Upper lobe of left lung (tissue), 6 donors: ENCODE results near the gene EDARADD. TPM values are rescaled to one million over a fixed set of nuclear protein-coding genes. Genes with fewer than 3 reads are reported as not detected.

Source experiments
- ATAC-seq, 2 donors: fragments of 200-7000 bp; cut with Tn5 transposase; one replicate each; pipeline ENCODE4 v1.9.1; 2022; ENCODE audit warnings: mild to moderate bottlenecking in 2 of 2, moderate library complexity in 2 of 2; ENCODE audit not compliant: low FRiP score in 2 of 2
- DNase-seq, 2 donors: peaks; one replicate each; pipeline ENCODE4 v3.0.0-alpha.2; 2019 to 2020
- H3K27ac ChIP-seq, 4 donors: fragments of 200-600 bp; sonication (generic); one replicate each; pipeline ENCODE4 v1.5.1; 2016 to 2019
- H3K27me3 ChIP-seq, 4 donors: fragments of 200-600 bp; sonication (generic); one replicate each; pipeline ENCODE4 v1.5.1; 2017 to 2019
- H3K36me3 ChIP-seq, 4 donors: fragments of 200-600 bp; sonication (generic); one replicate each; pipeline ENCODE4 v1.5.1; 2016 to 2019
- H3K4me1 ChIP-seq, 4 donors: fragments of 200-600 bp; sonication (generic); one replicate each; pipeline ENCODE4 v1.5.1; 2018 to 2019
- H3K4me3 ChIP-seq, 4 donors: fragments of 200-600 bp; sonication (generic); one replicate each; pipeline ENCODE4 v1.5.1; 2017 to 2019; ENCODE audit warnings: mild to moderate bottlenecking in 2 of 4, moderate library complexity in 1 of 4
- H3K9me3 ChIP-seq, 4 donors: fragments of 200-600 bp; sonication (generic); one replicate each; pipeline ENCODE4 v1.5.1; 2018 to 2019
- CTCF ChIP-seq, 6 experiments: fragments of 450-650 bp in 4 of 6; fragments of 200-600 bp in 2 of 6; sonication (generic) in 2 of 6; IDR thresholded peaks; one replicate each; pipeline ENCODE4 v1.5.1; 2016 to 2019; ENCODE audit warnings: antibody characterized with exemption in 6 of 6
- EP300 ChIP-seq, 4 donors: sonication (generic); formaldehyde crosslinking; IDR thresholded peaks; one replicate each; pipeline ENCODE4 v1.5.1; 2017; ENCODE audit warnings: antibody characterized with exemption in 4 of 4, control low read depth in 2 of 4
- POLR2A ChIP-seq, 4 donors: fragments of 450-650 bp; IDR thresholded peaks; one replicate each; pipeline ENCODE4 v1.5.1; 2016 to 2017; ENCODE audit warnings: antibody characterized with exemption in 4 of 4, mild to moderate bottlenecking in 2 of 4
- POLR2AphosphoS5 ChIP-seq, 2 donors: sonication (generic); formaldehyde crosslinking; IDR thresholded peaks; one replicate each; pipeline ENCODE4 v1.5.1; 2017; ENCODE audit warnings: antibody characterized with exemption in 2 of 2
- WGBS, 2 donors: methylation state at CpG; one replicate each; pipeline ENCODE4 v1.1.5; 2017 to 2018; 5-methylcytosine and 5-hydroxymethylcytosine counted together
- total RNA-seq, 6 donors: library from RNA; depleted of rRNA in 4 of 6; stranded (reverse); fragments of >200 nt in 4 of 6; gene quantifications; one replicate each; pipeline versions ENCODE4 v1.1.0 to v1.2.1, GENCODE V29; 2016 to 2021
- donor health status: DM: no; HTN: no; CAD: no; lungs with moderate emphysema.
- donor health status: DM: no; HTN: yes; CAD: no; lungs with severe emphysema.

EDARADD gene
- total RNA-seq, 6 donors from 2014 or later = 0.11 to 2.6 (median 0.57) TPM; not detected in 1

GRCh38 chr1:236381565-236382158, 12.4 kb upstream of the EDARADD start:
- Histone ChIP-seq H3K4me1 (no peaks in the 10 kb centered on the region), H3K36me3 (no peaks in the 10 kb centered on the region), H3K27me3 (no peaks in the 10 kb centered on the region), H3K27ac (no peak overlapping the region), H3K9me3 (no peaks in the 10 kb centered on the region), H3K4me3 (no peak overlapping the region)
- no peak for TF ChIP-seq EP300 (IDR thresholded peaks at IDR 0.05)
- no peak for TF ChIP-seq POLR2AphosphoS5 (IDR thresholded peaks at IDR 0.05)
- no peak for TF ChIP-seq CTCF (IDR thresholded peaks at IDR 0.05)
- no peak for TF ChIP-seq POLR2A (IDR thresholded peaks at IDR 0.05)
- ATAC-seq (no peak), DNase-seq (no peak)

GRCh38 chr1:236388332-236388731, 5.8 kb upstream of the EDARADD start:
- no peak overlapping the region for H3K4me3 ChIP-seq
- no peak overlapping the region for H3K27ac ChIP-seq
- DNase-seq (no peak), ATAC-seq (no peak)
- no peaks in the 10 kb centered on the region for H3K27me3 ChIP-seq
- H3K9me3 ChIP-seq = no peaks in the 10 kb centered on the region
- TF ChIP-seq POLR2A (IDR thresholded peaks at IDR 0.05) = no peak
- TF ChIP-seq POLR2AphosphoS5 (IDR thresholded peaks at IDR 0.05) = no peak
- TF ChIP-seq EP300 (IDR thresholded peaks at IDR 0.05) = no peak
- no peak for TF ChIP-seq CTCF (IDR thresholded peaks at IDR 0.05)
- H3K36me3 ChIP-seq = no peaks in the 10 kb centered on the region
- no peaks in the 10 kb centered on the region for H3K4me1 ChIP-seq
- 97 to 100% methylated on average over 2 of the region's 2 CpGs for WGBS, 2 donors

- ATAC-seq (no peak), DNase-seq (no peak)
- Histone ChIP-seq H3K27me3 (no peaks in the 10 kb centered on the region), H3K4me1 (peaks cover 0 to 3% (median 0%) of the 10 kb centered on the region in 4 donors), H3K36me3 (no peaks in the 10 kb centered on the region), H3K9me3 (no peaks in the 10 kb centered on the region), H3K27ac (no peak overlapping the region), H3K4me3 (no peak overlapping the region)
- TF ChIP-seq POLR2AphosphoS5 (IDR thresholded peaks at IDR 0.05) (no peak), POLR2A (IDR thresholded peaks at IDR 0.05) (no peak)
- 45 to 48% methylated on average over 1 of the region's 1 CpG for WGBS, 2 donors
Observed at GRCh38 chr1:236389253-236389652, 4.8 kb upstream of the EDARADD start.

- Histone ChIP-seq H3K4me1 (peaks cover 11 to 20% (median 14%) of the 10 kb centered on the region in 4 donors), H3K36me3 (no peaks in the 10 kb centered on the region), H3K4me3 (no peak overlapping the region), H3K27me3 (peaks cover 0 to 8% (median 3%) of the 10 kb centered on the region in 4 donors), H3K9me3 (no peaks in the 10 kb centered on the region), H3K27ac (no peak overlapping the region)
- TF ChIP-seq EP300 (IDR thresholded peaks at IDR 0.05) (no peak), POLR2A (IDR thresholded peaks at IDR 0.05) (no peak), CTCF (IDR thresholded peaks at IDR 0.05) (no peak), POLR2AphosphoS5 (IDR thresholded peaks at IDR 0.05) (no peak)
- 70 to 82% methylated on average over 5 of the region's 5 CpGs for WGBS, 2 donors
- ATAC-seq = no peak
- DNase-seq = no peak
Observed at GRCh38 chr1:236391008-236391407, 3.1 kb upstream of the EDARADD start.

GRCh38 chr1:236392182-236392581, 1.9 kb upstream of the EDARADD start:
- H3K4me3 ChIP-seq = no peak overlapping the region
- 68 to 76% methylated on average over 2 of the region's 2 CpGs for WGBS, 2 donors
- ATAC-seq (no peak), DNase-seq (no peak)
- H3K27me3 ChIP-seq = peaks cover 0 to 8% (median 3%) of the 10 kb centered on the region in 4 donors
- no peak for TF ChIP-seq EP300 (IDR thresholded peaks at IDR 0.05)
- TF ChIP-seq CTCF (IDR thresholded peaks at IDR 0.05) = no peak
- no peak for TF ChIP-seq POLR2A (IDR thresholded peaks at IDR 0.05)
- TF ChIP-seq POLR2AphosphoS5 (IDR thresholded peaks at IDR 0.05) = no peak
- H3K9me3 ChIP-seq = no peaks in the 10 kb centered on the region
- H3K27ac ChIP-seq = no peak overlapping the region
- H3K4me1 ChIP-seq = peaks cover 12 to 20% (median 15%) of the 10 kb centered on the region in 4 donors
- no peaks in the 10 kb centered on the region for H3K36me3 ChIP-seq
